ENCODE measurements around the gene OR11A1. TPM values are rescaled to one million over a fixed set of nuclear protein-coding genes. Genes with fewer than 3 reads are reported as not detected.
"Not testable (repeated sequence)": the region's sequence is repeated elsewhere in the genome, so short reads cannot be mapped to it uniquely, and the experiment has no call there.

The OR11A1 gene
- total and polyA plus RNA-seq, 2 donors (not counting 1 experiment from before 2014, with no cell fraction given), result not detected

- DNase-seq (no peak), ATAC-seq (ENCODE audit: low read depth) (no peak)
- intact Hi-C loops (cut with micrococcal nuclease), result no loop called here
- TF ChIP-seq EZH2 (IDR thresholded peaks at IDR 0.05; ENCODE audit: borderline replicate concordance, insufficient read depth, low read depth, low read length, poor library complexity, severe bottlenecking), result no peak
- no peak for TF ChIP-seq CTCF (IDR thresholded peaks at IDR 0.05)
- H3K9me3 Mint-ChIP-seq (ENCODE audit: insufficient read depth), result no peaks in the 10 kb centered on the region
- Histone ChIP-seq H3K79me2 (ENCODE audit: control insufficient read depth, insufficient read depth, low read length) (no peaks in the 10 kb centered on the region), H3K4me3 (ENCODE audit: control extremely low read depth in 1 of 5, extremely low read depth in 1 of 5, insufficient read depth in 1 of 5, low read depth in 2 of 5, low read length in 4 of 5) (no peak overlapping the region), H3K4me1 (ENCODE audit: control insufficient read depth in 2 of 2, insufficient read depth in 2 of 2, low read length in 2 of 2) (no peaks in the 10 kb centered on the region), H3K9me3 (ENCODE audit: control extremely low read depth in 1 of 3, control insufficient read depth in 2 of 3, insufficient read depth in 1 of 3, low read length in 2 of 3) (no peaks in the 10 kb centered on the region), H3K4me2 (replicated peaks; ENCODE audit: low read depth, low read length, poor library complexity, severe bottlenecking) (no peak overlapping the region), H3K9ac (ENCODE audit: low read length) (no peak overlapping the region), H3K27me3 (replicated peaks in 1 of 4; ENCODE audit: control extremely low read depth in 1 of 4, control insufficient read depth in 3 of 4, insufficient read depth in 4 of 4, low read length in 3 of 4) (peaks cover 0 to 4% (median 1%) of the 10 kb centered on the region in 4 experiments), H3K36me3 (replicated peaks in 1 of 2; ENCODE audit: control extremely low read depth in 1 of 2, control insufficient read depth in 1 of 2, extremely low read depth in 1 of 2, insufficient read depth in 2 of 2, low read length in 1 of 2) (no peaks in the 10 kb centered on the region), H4K20me1 (ENCODE audit: control insufficient read depth, insufficient read depth, low read length, poor library complexity, severe bottlenecking) (no peaks in the 10 kb centered on the region), H3K27ac (ENCODE audit: low read length in 2 of 2) (no peak overlapping the region), H2AFZ (ENCODE audit: insufficient read depth, low read depth, low read length, poor library complexity, severe bottlenecking) (no peak overlapping the region)
- peaks cover 37% of the 10 kb centered on the region for H3K27me3 Mint-ChIP-seq
- H3K27ac Mint-ChIP-seq, result no peak overlapping the region
- CTCF ChIA-PET, result no interaction called here
- H3K4me3 Mint-ChIP-seq, result no peak overlapping the region
- no peaks in the 10 kb centered on the region for H3K4me1 Mint-ChIP-seq
- WGBS (ENCODE audit: insufficient coverage), result 100% methylated on average over 1 of the region's 3 CpGs
- POLR2A ChIA-PET, result no interaction called here
These were observed 5.2 kb downstream of the OR11A1 start for GRCh38 chr6:29451471-29452193.

- no peaks in the 10 kb centered on the region for H3K4me1 Mint-ChIP-seq
- WGBS (ENCODE audit: insufficient coverage), result no CpG with 5 or more reads among the region's 1 CpG
- Histone ChIP-seq H3K4me3 (ENCODE audit: control extremely low read depth in 1 of 5, extremely low read depth in 1 of 5, insufficient read depth in 1 of 5, low read depth in 2 of 5, low read length in 4 of 5) (no peak overlapping the region), H4K20me1 (ENCODE audit: control insufficient read depth, insufficient read depth, low read length, poor library complexity, severe bottlenecking) (no peaks in the 10 kb centered on the region), H3K4me1 (ENCODE audit: control insufficient read depth in 2 of 2, insufficient read depth in 2 of 2, low read length in 2 of 2) (no peaks in the 10 kb centered on the region), H3K9ac (ENCODE audit: low read length) (no peak overlapping the region), H3K36me3 (replicated peaks in 1 of 2; ENCODE audit: control extremely low read depth in 1 of 2, control insufficient read depth in 1 of 2, extremely low read depth in 1 of 2, insufficient read depth in 2 of 2, low read length in 1 of 2) (no peaks in the 10 kb centered on the region), H3K79me2 (ENCODE audit: control insufficient read depth, insufficient read depth, low read length) (no peaks in the 10 kb centered on the region), H3K27me3 (replicated peaks in 1 of 4; ENCODE audit: control extremely low read depth in 1 of 4, control insufficient read depth in 3 of 4, insufficient read depth in 4 of 4, low read length in 3 of 4) (peaks cover 0 to 10% (median 6%) of the 10 kb centered on the region in 4 experiments), H3K9me3 (ENCODE audit: control extremely low read depth in 1 of 3, control insufficient read depth in 2 of 3, insufficient read depth in 1 of 3, low read length in 2 of 3) (no peaks in the 10 kb centered on the region), H2AFZ (ENCODE audit: insufficient read depth, low read depth, low read length, poor library complexity, severe bottlenecking) (no peak overlapping the region), H3K27ac (ENCODE audit: low read length in 2 of 2) (no peak overlapping the region), H3K4me2 (replicated peaks; ENCODE audit: low read depth, low read length, poor library complexity, severe bottlenecking) (no peak overlapping the region)
- TF ChIP-seq EZH2 (IDR thresholded peaks at IDR 0.05; ENCODE audit: borderline replicate concordance, insufficient read depth, low read depth, low read length, poor library complexity, severe bottlenecking) (no peak), CTCF (IDR thresholded peaks at IDR 0.05) (no peak)
- intact Hi-C loops (cut with micrococcal nuclease), result no loop called here
- peaks cover 50% of the 10 kb centered on the region for H3K27me3 Mint-ChIP-seq
- ChIA-PET CTCF (no interaction called here), POLR2A (no interaction called here)
- no peak overlapping the region for H3K4me3 Mint-ChIP-seq
- H3K9me3 Mint-ChIP-seq (ENCODE audit: insufficient read depth), result peaks cover 3% of the 10 kb centered on the region
- no peak overlapping the region for H3K27ac Mint-ChIP-seq
- ATAC-seq (ENCODE audit: low read depth), result no peak
- no peak for DNase-seq
These were observed 9.2 kb downstream of the OR11A1 start for GRCh38 chr6:29447670-29448069.

GRCh38 chr6:29444031-29444430 lies 12.8 kb downstream of the OR11A1 start:
- H4K20me1 ChIP-seq (ENCODE audit: control insufficient read depth, insufficient read depth, low read length, poor library complexity, severe bottlenecking); H3K27ac Mint-ChIP-seq; POLR2A ChIA-PET; H3K4me3 Mint-ChIP-seq; DNase-seq; H3K79me2 ChIP-seq (ENCODE audit: control insufficient read depth, insufficient read depth, low read length); H3K4me1 Mint-ChIP-seq; H3K36me3 ChIP-seq (replicated peaks in 1 of 2; ENCODE audit: control extremely low read depth in 1 of 2, control insufficient read depth in 1 of 2, extremely low read depth in 1 of 2, insufficient read depth in 2 of 2, low read length in 1 of 2); H3K9me3 Mint-ChIP-seq (ENCODE audit: insufficient read depth); H3K9ac ChIP-seq (ENCODE audit: low read length); CTCF ChIA-PET; H3K9me3 ChIP-seq (ENCODE audit: control extremely low read depth in 1 of 3, control insufficient read depth in 2 of 3, insufficient read depth in 1 of 3, low read length in 2 of 3); H3K4me1 ChIP-seq (ENCODE audit: control insufficient read depth in 2 of 2, insufficient read depth in 2 of 2, low read length in 2 of 2); H3K4me2 ChIP-seq (replicated peaks; ENCODE audit: low read depth, low read length, poor library complexity, severe bottlenecking); H3K4me3 ChIP-seq (ENCODE audit: control extremely low read depth in 1 of 5, extremely low read depth in 1 of 5, insufficient read depth in 1 of 5, low read depth in 2 of 5, low read length in 4 of 5); intact Hi-C loops (cut with micrococcal nuclease); H3K27ac ChIP-seq (ENCODE audit: low read length in 2 of 2); H2AFZ ChIP-seq (ENCODE audit: insufficient read depth, low read depth, low read length, poor library complexity, severe bottlenecking); ATAC-seq (ENCODE audit: low read depth); H3K27me3 ChIP-seq (replicated peaks in 1 of 4; ENCODE audit: control extremely low read depth in 1 of 4, control insufficient read depth in 3 of 4, insufficient read depth in 4 of 4, low read length in 3 of 4): not testable (repeated sequence)
- peaks cover 53% of the 10 kb centered on the region for H3K27me3 Mint-ChIP-seq
- WGBS (ENCODE audit: insufficient coverage), result no CpG with 5 or more reads among the region's 1 CpG
